ENCODE data around the gene TRIP10. TPM values are rescaled to one million over a fixed set of nuclear protein-coding genes. Genes with fewer than 3 reads are reported as not detected.

The TRIP10 gene
- total and polyA plus RNA-seq, 2 of the 13 experiments (the other 11 are each of a cell fraction or from before 2014, with no cell fraction given), result 32.5 to 33.2 TPM

DNA sequence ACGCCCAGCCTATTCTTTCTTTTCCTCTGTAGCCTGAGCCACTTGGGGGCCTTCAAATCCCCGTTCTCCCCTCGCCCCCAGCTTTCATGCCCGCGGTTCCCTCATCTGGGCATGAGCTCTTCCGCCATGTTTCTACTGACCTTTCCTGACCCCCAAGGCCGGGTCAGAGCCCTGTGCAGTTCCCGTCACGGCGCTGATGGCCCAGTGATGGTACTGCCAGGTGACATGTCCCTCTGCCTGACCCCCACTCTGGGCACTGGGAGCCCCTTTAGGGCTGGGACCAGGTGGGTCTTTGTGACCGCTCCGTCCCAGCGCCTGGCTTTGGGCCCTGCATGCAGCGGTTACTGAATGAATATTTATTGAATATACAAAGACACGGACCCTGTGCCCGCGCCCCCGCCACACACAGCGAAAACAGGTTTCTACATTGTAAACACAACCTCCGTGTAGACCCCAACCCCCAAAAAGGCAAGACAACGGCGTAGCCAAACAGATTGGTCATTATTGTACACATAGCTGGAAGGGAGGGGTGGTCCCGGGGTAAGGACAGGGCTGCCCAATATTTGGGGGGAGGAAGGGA lies 9.8 kb upstream of the TRIP10 start (continued):
- TF ChIP-seq, protein P1, sequence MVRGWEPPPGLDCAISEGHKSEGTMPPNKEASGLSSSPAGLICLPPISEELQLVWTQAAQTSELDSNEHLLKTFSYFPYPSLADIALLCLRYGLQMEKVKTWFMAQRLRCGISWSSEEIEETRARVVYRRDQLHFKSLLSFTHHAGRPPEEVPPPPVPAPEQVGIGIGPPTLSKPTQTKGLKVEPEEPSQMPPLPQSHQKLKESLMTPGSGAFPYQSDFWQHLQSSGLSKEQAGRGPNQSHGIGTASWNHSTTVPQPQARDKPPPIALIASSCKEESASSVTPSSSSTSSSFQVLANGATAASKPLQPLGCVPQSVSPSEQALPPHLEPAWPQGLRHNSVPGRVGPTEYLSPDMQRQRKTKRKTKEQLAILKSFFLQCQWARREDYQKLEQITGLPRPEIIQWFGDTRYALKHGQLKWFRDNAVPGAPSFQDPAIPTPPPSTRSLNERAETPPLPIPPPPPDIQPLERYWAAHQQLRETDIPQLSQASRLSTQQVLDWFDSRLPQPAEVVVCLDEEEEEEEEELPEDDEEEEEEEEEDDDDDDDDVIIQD (CRISPR knock-in tag; IDR thresholded peaks at IDR 0.05; ENCODE audit: low read depth), result no peak
- TF ChIP-seq RNF2 (conservative IDR thresholded peaks at IDR 0.05; ENCODE audit: low read depth), result no peak
- TF ChIP-seq ZNF777 (CRISPR knock-in tag; IDR thresholded peaks at IDR 0.05), result 0 out of 2 replicates have a peak, but pooled peaks have one; percentile 7
- TF ChIP-seq, protein P2, sequence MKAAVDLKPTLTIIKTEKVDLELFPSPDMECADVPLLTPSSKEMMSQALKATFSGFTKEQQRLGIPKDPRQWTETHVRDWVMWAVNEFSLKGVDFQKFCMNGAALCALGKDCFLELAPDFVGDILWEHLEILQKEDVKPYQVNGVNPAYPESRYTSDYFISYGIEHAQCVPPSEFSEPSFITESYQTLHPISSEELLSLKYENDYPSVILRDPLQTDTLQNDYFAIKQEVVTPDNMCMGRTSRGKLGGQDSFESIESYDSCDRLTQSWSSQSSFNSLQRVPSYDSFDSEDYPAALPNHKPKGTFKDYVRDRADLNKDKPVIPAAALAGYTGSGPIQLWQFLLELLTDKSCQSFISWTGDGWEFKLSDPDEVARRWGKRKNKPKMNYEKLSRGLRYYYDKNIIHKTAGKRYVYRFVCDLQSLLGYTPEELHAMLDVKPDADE (CRISPR knock-in tag; IDR thresholded peaks at IDR 0.05), result no peak
- peak; percentile 83 for TF ChIP-seq RBM22 (optimal IDR thresholded peaks at IDR 0.05; ENCODE audit: low read length)
- TF ChIP-seq, protein P3, sequence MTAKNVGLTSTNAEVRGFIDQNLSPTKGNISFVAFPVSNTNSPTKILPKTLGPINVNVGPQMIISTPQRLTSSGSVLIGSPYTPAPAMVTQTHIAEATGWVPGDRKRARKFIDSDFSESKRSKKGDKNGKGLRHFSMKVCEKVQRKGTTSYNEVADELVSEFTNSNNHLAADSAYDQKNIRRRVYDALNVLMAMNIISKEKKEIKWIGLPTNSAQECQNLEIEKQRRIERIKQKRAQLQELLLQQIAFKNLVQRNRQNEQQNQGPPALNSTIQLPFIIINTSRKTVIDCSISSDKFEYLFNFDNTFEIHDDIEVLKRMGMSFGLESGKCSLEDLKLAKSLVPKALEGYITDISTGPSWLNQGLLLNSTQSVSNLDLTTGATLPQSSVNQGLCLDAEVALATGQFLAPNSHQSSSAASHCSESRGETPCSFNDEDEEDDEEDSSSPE (CRISPR knock-in tag; IDR thresholded peaks at IDR 0.05), result no peak
- 0 out of 2 replicates have a peak, but pooled peaks have one; percentile 51 for TF ChIP-seq ZNF607 (CRISPR knock-in tag; IDR thresholded peaks at IDR 0.05; ENCODE audit: borderline replicate concordance)
- no peak for TF ChIP-seq ZSCAN21 (CRISPR knock-in tag; IDR thresholded peaks at IDR 0.05; ENCODE audit: borderline replicate concordance)
- TF ChIP-seq PHB2 (IDR thresholded peaks at IDR 0.05; ENCODE audit: partially characterized antibody), result no peak
- TF ChIP-seq ISX (CRISPR knock-in tag; conservative IDR thresholded peaks at IDR 0.05), result no peak
- no peak for TF ChIP-seq TGIF2 (CRISPR knock-in tag; IDR thresholded peaks at IDR 0.05)
- no peak for TF ChIP-seq PITX1 (CRISPR knock-in tag; IDR thresholded peaks at IDR 0.05)
- TF ChIP-seq, protein P4, sequence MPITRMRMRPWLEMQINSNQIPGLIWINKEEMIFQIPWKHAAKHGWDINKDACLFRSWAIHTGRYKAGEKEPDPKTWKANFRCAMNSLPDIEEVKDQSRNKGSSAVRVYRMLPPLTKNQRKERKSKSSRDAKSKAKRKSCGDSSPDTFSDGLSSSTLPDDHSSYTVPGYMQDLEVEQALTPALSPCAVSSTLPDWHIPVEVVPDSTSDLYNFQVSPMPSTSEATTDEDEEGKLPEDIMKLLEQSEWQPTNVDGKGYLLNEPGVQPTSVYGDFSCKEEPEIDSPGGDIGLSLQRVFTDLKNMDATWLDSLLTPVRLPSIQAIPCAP (CRISPR knock-in tag; IDR thresholded peaks at IDR 0.05; ENCODE audit: low read depth), result no peak
- TF ChIP-seq SP140L (CRISPR knock-in tag; IDR thresholded peaks at IDR 0.05; ENCODE audit: borderline replicate concordance), result no peak
- TF ChIP-seq HOXA5 (CRISPR knock-in tag; IDR thresholded peaks at IDR 0.05), result 0 out of 2 replicates have a peak, but pooled peaks have one; percentile 8
- peak; percentile 47; the same call in 1 of the 2 replicates for TF ChIP-seq NR2F2 (IDR thresholded peaks at IDR 0.05; ENCODE audit: borderline replicate concordance, low read depth)
- peak; percentile 97 for TF ChIP-seq ZBTB38 (CRISPR knock-in tag; IDR thresholded peaks at IDR 0.05)
- TF ChIP-seq NR2F1 (CRISPR knock-in tag; IDR thresholded peaks at IDR 0.05), result peak; percentile 36 to 62; a peak in 1 of 4 replicates
- TF ChIP-seq HNRNPLL (IDR thresholded peaks at IDR 0.05; ENCODE audit: low read depth, low read length, poor library complexity, severe bottlenecking), result no peak
- no peak for TF ChIP-seq BRD4 (CRISPR knock-in tag; IDR thresholded peaks at IDR 0.05)
- TF ChIP-seq SRSF4 (IDR thresholded peaks at IDR 0.05; ENCODE audit: low read depth, low read length, poor library complexity, severe bottlenecking), result no peak
- no peak for TF ChIP-seq RFX1 (IDR thresholded peaks at IDR 0.05)
- TF ChIP-seq ZNF816 (CRISPR knock-in tag; IDR thresholded peaks at IDR 0.05; ENCODE audit: borderline replicate concordance), result no peak
- TF ChIP-seq PHF20 (CRISPR knock-in tag; IDR thresholded peaks at IDR 0.05), result 0 out of 2 replicates have a peak, but pooled peaks have one; percentile 1

Measured in HepG2 (cell line).